Activated CD4-positive, alpha-beta T cell treated with anti-CD3 and anti-CD28 coated beads, Interleukin-2, amount 50 U/mL, for 48 hours (primary cell): Measurements from ENCODE around the gene MEI1.

Source experiments
- DNase-seq, 2 experiments: peaks; one replicate each; pipeline ENCODE4 v3.0.0-alpha.2; 2020

The MEI1 gene

GRCh38 chr22:41798736-41799135, 99.4 kb downstream of the MEI1 start:
- no peak for DNase-seq

- DNase-seq, result peak; percentile 32 to 53
Measured at GRCh38 chr22:41799486-41800347, 100.4 kb downstream of the MEI1 start.

GRCh38 chr22:41800348-41801146, 101.2 kb downstream of the MEI1 start, which contains the start of gene CCDC134:
CCDC134 (plus strand) TSS chr22:41800679; CDS start chr22:41808891, 8,212 bp downstream.
- DNase-seq, result peak; percentile 91 to 93

DNA sequence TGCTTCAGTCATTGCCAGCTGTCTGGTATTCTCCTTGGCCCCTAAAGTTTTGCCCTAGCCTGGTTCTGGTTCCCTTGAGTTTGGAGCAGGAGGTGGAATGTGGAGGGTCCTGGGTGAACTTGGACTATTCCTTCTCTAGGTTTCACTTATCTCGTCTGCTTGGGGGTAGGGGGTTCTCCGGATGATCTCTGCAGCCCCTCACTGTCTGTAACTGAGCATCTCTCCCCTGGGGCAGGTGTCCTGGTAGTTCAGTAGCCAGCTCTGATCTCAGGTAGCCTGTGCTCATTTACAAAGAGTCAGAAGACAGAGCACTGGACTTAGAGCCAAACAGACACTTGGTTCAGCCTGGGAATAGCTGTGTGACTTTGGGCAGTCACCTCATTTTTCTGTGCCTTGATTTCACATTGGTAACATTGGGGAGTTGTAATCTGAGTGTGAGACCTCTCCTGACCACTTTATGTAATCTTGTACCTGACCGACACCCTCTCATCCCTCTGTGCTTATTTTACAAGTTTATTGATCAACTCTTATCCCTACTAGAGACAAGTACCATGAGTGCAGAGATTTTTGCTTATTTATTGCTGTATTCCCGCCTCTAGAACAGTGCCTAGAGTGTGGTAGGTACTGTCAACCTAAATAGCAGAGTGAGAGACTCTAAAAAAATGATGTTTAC, 102.0 kb downstream of the MEI1 start:
- DNase-seq, result no peak

DNA sequence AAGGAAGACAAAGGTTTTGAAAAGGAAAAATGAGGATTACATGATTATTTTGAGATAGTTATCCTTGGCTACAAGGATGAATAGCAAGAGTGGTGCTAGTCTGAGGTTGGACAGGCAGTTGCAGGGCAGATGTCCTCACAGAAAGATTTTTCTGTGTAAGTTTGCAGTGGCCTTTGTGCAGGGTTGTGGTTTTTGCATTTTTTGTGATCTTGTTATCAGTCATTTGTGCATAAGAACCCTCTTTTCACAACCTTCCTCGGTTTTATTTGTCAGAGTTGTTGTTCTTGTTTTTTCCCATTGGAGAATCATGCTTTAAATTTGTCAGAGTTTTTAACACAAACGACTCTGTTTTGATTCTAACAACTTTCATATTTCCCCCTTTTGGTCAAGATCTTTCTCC, 102.6 kb downstream of the MEI1 start:
- no peak for DNase-seq

DNA sequence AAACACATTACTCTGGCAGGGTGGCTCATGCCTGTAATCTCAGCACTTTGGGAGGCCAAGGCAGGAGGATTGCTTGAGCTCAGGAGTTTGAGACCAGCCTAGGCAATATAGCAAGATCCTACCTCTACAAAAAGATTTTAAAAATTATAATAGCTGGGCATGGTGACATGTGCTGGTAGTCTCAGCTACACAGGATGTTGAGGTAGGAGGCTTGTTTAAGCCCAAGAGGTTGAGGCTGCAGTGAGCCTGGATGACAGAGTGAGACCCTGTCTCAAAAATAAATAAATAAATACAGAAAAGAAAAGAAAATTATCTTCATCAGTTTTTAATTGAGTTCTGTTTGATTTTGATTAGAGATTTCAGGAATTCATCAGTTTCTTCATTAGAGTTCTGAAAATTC, 106.3 kb downstream of the MEI1 start:
- no peak for DNase-seq

GRCh38 chr22:41808400-41808799, 109.1 kb downstream of the MEI1 start:
- no peak for DNase-seq

GRCh38 chr22:41810022-41810421, 110.7 kb downstream of the MEI1 start:
- DNase-seq, result no peak

GRCh38 chr22:41812805-41813545, 113.7 kb downstream of the MEI1 start:
- no peak for DNase-seq

DNA sequence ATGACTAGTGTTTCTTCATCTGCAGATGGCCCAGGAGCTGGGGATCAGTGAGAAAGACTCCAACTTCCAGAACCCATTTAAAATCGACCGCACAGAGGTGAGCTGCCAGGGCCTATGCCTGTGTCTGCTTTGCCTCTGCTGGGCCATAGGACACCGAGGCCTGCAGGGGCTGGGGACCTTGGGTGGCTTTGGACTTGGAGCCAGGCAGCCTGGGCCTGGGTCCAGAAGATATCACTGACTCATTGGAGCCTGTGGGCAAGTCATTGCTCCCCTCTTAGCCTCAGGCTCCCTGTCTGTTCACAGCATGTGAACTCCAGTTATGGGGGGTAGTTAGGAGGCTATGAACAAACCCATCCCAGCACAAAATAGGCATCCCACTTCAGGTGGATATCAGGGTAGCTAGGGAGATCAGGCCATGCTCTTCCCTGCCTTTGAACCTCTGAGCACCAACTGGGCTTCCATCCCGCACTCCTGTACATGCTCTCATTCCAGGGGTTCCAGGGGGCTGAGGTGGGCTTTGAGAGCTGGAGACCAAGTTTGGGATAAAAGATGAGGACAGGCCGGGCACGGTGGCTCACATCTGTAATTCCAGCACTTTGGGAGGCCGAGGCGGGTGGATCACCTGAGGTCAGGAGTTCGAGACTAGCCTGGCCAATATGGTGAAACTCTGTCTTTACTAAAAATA, 114.6 kb downstream of the MEI1 start:
- DNase-seq, result no peak

- DNase-seq, result no peak
Measured at GRCh38 chr22:41815716-41816115, 116.4 kb downstream of the MEI1 start.

DNA sequence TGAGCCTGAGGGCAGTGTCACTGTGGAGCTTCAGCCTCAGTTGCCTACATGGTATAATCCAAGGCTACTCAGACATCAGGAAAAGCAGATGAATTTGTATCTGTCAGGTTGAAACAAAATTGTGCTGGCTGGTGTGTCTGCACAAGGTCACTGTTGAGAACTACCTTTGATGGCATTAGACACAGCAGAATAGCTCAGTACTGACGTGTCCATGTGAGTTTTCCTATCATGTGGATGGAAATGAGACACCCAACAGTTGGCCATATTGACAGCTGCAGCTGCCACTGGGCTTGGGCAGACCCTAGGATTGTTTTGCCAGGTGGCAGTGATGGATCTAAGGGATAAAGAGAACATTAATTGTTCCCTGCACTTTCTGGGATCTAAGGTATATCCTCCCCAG, 116.9 kb downstream of the MEI1 start:
- no peak for DNase-seq

- no peak for DNase-seq
Measured at GRCh38 chr22:41816871-41817270, 117.6 kb downstream of the MEI1 start.

DNA sequence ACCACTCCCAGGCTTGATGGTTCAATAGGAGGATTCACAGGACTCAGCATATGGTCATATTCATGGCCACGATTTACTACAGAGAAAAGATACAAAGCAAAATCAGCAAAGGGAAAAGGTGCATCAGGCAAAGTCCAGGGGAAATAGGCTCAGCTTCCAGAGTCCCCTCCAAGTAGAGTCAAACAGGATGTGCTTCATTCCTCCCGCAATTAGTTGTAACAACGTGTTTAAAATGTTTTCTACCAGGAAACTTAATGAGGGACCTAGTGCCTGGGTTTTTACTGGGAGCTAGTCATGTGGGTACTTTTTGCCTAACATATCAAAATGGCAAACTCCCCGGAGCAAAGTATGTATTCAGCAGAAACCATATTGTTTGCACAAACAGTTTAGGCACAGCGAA, 118.7 kb downstream of the MEI1 start:
- DNase-seq, result no peak

DNA sequence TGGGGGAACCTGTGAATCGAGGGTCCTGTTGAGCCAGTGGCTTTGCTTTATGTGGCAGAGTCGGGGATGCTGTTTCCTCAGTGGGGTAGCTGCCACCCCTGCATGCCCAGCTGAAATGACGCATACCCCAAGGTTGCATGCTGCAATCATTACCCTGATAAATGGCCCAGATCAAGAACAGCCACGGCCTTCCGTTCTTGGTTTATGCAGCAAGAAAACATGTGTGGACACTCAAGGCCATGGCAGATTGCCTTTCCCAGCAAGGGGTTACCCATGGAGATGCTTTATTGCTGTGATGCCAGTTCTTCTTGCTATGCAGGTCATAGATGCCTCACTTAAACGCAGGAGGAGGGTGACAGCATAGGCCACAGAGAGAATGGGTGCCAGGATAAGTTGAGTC, 119.3 kb downstream of the MEI1 start:
- DNase-seq, result no peak

DNA sequence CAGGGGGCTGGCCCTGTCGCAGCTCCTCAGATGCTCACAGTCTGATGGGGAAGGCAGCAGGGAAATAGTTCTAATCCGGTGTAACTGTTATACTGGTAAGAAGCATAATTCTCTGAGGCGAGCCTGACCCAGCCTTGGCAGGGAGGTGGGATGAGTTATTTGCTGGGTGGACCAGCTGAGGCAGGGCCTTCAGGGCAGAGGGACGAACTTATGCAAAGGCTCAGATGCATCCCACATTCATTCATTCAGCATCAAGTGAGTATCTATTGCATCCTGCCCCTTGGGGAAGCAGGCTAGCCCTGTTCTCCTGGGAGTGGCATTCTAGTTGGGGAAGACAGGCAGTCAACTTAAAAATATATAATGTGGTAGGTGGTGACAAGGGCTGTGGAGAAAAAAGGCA, 120.0 kb downstream of the MEI1 start:
- no peak for DNase-seq

DNA sequence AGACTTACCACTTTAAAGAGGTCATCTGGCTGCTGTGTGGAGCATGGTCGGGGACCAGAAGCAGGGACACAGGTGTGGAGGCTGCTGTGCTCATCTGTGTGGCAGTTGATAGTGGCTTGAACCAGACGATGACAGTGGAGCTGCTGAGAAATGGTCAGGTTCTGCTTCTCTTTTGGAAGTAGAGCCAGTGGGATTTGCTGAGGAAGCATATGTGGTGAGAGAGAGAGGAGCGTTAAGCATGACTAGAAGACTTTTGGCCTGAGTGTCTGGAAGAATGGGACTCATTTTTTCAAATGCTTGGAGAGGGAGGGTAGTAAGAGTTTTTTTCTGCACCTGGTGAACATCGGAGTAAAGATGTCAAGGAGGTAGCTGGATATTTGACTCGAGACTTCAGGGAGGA, 121.1 kb downstream of the MEI1 start:
- DNase-seq, result no peak

GRCh38 chr22:41821471-41822316, 122.4 kb downstream of the MEI1 start:
- DNase-seq, result no peak

- DNase-seq, result peak in 1 of 2 experiments; percentile 41
Measured at GRCh38 chr22:41822317-41823057, 123.2 kb downstream of the MEI1 start.

- no peak for DNase-seq
Measured at GRCh38 chr22:41823797-41824196, 124.5 kb downstream of the MEI1 start.
